Measurements from ENCODE around the gene CPA1.

The CPA1 gene

DNA sequence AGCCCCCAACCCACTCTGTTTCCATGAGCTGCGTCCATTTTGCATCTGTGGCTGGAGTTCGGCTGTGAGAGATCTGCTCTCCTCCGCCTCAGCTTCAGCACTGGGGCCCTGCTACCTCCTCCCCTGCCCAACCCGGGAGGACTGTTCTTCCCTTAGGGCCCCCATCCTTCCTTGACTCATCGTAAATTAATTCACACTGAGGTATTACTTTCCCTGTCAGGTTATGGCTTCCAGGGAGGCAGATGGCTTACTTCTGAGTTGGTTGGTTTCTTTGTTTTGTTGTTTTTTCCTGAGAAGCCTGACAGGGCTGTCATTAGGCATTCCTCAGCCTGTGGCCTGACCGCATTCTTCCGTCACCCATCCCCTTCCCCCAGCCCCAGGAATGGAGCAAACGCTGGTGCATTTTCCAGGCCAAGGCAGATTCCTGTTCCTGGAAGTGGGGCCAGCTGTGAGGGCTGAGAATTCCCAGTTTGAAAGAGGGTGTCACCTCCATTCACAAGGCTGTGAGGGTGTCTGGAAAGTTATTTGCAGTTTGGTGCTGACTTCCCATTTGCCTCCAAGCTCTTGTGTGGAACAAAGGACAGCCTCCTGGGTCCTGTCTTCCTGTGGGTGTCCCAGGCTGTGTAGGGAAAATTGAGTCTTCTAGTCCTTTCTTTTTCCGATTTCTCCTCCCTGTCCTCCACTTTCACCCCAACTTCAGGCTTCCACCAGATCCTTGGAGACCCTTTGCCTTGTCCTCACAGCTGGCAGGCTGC lies 24.0 kb upstream of the CPA1 start:
- no peak for DNase-seq (ENCODE audit: low read depth in 2 of 2)

DNA sequence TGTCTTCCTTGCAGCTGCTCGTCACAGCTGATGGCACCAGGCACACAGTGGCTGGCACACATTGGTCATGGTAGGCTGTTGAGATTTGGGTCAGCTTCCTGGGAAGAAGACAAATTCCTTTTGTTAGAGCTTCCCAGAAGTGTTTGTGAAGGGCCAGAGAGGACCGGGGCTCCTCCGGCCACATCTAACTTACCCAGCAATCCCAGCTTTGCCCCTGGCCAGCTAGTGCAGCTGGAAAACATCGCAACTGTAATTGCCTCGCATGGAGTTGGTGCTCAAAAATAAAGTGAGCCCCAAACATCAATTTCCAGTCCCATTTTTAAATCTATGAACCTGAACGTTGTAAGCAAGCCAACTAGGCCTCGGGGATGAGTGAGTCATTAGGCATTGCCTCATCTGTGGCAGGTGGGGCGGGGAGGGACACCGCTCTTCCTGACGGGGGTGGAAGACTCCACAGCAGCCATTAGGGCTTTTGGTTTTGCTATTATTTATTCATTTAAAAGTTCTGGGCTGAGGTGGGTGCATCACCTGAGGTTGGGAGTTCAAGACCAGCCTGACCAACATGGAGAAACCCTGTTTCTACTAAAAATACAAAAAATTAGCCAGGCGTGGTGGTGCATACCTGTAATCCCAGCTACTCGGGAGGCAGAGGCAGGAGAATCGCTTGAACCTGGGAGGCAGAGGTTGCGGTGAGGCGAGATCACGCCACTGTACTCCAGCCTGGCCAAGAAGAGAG lies 23.2 kb upstream of the CPA1 start:
- no peak for DNase-seq (ENCODE audit: low read depth in 2 of 2)

DNA sequence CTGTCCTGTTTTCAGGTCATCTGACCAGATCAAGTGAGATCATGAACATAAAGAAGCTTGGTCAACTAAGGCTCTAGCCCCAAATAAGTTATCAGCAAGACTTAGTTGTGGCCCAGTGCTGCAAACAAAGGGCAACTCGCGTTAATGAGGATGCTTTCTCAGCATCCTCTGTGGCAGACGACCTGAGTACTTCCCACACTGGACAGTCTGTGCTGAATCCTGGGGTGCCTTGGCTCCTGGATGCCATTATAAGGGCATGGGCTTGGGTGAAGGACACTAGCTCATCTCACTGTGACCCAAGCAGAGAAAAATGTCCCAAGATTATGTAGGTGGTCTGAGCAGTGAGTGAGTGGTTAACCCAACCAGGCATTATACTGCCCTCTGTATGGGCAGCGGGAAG lies 21.8 kb upstream of the CPA1 start:
- DNase-seq (ENCODE audit: low read depth in 2 of 2), result no peak

DNA sequence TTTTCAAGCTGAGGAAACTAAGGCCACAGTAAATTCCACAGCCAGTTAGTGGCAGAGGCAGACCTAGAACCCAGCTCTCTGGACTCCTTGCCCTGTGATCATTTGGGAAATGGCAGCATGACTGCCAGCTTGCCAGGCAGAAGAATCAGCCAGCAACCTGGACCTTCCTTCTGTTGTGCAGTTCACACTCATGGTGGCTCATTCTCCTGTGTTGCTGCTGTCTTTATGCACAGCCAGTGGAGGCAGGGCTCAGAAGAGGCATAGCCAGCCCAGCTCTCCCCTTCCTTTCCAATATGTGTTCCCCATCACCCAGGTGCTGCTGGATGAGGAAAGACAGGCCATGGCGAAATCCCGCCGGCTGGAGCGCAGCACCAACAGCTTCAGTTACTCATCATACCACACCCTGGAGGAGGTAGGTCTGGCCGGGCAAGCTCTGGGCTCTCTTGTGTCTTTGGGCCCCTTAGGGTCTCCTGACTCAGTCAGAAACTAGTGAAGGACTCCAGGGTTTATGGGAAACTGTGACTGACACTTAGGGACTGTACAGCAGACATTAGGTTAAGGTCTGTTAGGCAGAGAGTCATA lies 20.9 kb upstream of the CPA1 start:
- no peak for DNase-seq (ENCODE audit: low read depth in 2 of 2)

DNA sequence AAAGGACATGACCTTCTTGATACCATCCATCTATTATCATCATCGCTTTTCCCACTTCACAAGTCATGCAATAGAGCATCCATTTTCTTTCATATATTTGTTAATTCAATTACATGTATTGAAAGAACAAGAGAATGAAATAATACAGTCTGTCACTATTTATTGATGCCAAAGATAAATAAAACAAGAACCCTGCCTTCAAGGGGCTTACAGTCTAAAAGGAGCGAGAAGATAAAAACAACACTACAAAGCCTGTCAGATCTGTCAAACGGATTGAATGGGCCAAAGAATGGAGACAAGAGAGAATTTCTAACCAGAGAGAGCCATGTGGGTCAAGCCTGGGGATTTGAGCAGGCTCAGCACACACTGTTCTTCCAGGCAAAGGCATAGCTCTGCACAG lies 19.8 kb upstream of the CPA1 start:
- DNase-seq (ENCODE audit: low read depth in 2 of 2), result no peak

DNA sequence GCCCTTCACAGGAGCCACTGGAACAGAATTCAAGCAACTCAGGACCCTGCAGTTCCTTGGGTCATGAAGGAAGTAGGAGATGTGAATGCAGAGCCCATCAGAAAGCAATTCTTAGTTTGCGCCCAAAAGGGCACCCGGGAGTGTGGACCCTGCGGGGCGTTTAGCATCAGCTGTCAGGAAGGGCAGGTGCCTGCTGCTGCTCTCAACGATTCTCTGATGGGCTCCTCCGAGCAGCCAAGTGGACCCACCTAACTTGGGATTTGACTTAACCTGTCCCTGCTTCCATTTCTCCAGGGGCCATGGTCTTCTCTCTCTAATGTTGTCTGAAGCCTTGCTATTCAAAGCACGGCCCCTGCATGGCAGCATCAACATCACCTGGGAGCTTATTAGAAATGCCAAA lies 18.6 kb upstream of the CPA1 start:
- no peak for DNase-seq (ENCODE audit: low read depth in 2 of 2)

DNA sequence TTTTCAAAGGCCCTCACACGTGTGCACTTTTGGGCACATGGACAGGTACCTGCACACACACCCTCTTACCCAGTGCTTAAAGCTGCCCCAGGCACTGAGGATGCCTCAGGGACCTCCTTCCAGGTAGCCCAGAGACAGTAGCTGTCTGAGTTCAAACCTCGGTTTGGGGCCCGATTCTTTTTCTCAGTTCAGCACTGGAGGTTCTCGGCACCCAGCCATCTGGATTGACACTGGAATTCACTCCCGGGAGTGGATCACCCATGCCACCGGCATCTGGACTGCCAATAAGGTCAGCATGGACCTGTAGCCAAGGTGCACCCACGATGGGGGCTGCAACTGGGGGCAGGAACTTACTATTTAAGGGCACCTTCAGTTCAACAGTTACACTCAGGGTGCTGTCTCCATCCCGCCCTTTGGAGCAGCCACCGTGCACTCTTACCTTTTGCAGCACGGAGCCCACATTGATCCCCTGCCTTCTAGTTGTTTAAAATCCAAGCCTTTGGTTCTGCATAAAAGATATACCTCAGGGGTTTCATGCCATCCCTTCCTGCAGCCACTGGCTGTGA lies 18.0 kb upstream of the CPA1 start:
- DNase-seq (ENCODE audit: low read depth in 2 of 2), result no peak

DNA sequence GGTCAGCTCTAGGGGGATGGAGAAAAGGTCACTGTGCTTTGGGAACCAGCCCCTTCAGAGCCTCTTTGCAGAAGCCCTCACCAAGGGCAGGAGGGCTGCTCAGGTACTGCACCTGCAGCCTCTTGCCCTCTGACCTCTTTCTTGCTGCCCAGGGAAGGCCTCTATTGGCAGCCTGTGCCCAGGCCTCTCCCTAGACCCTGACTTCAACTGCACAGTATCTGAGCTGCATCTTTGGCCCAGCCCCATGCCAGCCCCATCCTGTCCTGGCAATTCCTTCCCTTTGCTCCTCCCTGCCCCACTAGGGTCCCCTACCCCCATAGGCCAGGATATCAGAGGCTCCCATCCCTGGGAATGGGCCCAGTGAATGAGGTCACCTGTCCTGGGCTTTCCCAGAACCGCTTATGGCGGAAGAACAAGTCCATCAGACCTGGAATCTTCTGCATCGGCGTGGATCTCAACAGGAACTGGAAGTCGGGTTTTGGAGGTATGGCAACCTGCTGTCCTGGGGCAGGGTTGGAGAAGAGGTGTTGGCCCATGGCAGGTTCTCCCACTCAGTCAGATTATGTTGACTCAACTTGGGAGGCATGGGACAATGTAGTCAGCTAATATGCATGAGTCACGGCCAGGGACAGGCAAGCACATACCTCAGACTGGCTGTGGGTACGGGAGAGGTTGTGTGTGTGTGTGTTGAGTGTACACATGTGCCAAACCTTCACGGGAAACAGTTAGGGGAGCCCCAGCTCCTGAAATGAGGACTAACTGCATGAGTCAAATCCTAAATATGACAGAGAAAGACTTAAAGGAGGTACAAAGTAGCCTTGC lies 17.1 kb upstream of the CPA1 start:
- peak; percentile 50 to 62 for DNase-seq (ENCODE audit: low read depth in 2 of 2)

DNA sequence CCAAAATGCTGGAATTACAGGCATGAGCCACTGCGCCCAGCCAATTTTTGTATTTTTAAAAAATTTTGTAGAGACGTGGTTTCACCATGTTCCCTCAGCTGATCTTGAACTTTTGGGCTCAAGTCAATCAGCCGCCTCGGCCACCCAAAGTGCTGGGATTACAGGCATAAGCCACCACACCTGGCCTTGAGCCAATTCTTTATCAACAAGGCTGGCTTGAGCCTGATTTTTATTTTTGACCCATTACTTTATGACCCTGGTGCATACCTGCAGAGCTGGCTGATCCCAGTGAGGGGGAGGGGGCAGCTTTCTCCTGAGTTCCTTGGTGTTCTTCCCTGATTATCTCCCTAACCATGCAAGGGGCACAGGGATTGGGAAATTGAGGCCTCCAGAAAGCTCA lies 15.8 kb upstream of the CPA1 start:
- no peak for DNase-seq (ENCODE audit: low read depth in 2 of 2)

DNA sequence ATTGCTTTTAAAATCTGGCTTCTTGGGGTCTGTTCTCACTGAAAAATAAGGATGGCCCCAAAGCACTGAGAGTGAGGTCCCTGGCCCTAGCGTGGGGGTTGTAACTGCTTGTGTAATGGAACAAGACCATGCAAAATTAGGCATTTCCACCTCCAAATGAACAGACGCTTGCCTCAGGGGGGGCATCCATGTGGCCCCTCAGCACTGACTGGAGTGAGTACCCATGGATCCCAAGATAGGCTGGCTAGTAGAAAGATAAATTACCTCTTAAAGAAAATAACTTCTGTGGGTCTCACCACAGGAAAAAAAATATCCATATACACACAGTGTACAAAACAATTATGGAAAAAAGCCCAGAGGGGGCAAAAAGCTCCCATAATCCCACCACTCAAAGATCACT lies 15.2 kb upstream of the CPA1 start:
- no peak for DNase-seq (ENCODE audit: low read depth in 2 of 2)

DNA sequence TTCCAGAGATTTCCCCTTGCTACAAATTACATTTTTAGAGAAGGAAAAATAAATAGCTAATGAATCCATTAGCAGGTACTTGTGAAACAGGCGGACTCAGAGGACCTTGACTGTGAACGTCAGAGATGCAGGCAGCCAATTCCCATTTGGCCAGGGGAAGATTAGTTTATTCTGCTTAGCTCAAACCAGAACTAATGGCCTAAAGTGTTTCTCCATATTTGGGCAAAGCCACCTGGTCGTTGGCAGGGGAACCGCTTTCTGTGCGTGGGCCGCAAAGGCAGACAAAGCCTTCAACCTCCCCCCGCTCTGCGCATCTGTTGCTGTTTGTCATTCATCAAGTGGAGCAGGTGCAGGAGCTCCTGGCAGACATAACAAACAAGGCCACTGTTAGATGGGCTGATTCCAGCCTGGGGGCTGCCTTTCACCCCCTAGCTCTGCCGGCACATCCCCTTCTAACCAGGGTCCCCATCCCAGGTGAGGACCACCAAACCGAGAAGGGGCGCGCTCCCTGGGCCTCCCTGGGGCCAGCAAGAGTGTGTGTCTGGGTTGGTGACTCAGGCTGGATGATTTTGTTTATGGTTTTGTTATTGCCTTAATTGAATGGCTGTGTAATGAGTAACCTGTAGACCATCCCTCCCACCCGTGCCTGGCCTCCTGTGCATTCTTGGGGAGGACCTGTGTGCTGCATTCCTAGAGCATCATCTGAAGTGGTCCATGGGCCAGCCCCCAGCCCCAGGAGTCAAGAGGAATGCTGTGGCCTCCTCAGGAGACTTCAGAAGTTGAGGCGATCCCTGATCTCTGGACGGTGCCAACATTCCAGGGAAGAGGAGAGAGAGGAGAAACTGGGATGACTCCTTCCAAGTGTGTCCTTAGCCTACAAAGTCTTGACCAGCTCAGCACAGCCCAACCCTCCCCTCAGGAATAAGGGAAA lies 14.5 kb upstream of the CPA1 start:
- DNase-seq (ENCODE audit: low read depth in 2 of 2), result no peak

DNA sequence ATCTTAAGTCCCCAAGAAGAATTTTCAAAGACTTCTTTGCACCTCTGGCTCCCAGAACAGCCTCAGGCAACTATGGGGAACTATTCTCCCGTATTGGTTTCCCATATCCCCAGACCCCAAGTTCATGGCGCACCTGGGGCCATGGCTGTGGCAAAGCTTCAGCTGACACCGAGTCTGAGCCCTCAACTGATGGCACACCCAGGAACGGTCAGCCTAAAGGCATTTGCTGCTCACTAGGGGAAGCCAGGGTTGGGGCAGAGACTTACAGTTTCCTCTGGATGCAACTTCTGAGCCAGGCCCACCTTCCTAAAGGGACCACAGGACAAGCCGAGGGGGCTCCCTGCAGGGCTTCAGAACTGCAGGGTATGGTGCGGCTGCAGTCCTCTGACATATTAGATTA lies 13.7 kb upstream of the CPA1 start:
- no peak for DNase-seq (ENCODE audit: low read depth in 2 of 2)

DNA sequence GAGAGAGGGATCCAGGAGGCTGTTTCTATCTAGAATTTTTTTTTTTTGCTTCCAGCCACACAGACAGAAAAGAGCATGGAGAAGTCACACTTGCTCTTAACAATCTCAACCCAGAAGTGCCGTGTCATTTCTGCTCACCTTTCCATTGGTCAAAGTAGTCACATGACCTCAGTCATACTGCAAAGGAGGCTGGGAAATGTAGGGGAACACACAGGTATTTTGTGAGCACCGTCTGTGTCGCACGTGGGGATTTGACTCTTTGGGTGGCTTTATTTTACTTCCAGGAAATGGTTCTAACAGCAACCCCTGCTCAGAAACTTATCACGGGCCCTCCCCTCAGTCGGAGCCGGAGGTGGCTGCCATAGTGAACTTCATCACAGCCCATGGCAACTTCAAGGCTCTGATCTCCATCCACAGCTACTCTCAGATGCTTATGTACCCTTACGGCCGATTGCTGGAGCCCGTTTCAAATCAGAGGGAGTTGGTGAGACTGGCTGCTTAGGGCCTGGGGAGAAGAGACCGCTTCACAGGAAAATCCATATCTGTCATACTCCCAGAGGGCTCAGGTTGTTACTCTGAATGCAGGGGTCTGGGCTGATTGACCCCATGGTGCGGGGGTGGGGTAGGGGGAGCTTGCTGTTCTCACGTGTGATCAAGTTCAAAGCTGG lies 13.1 kb upstream of the CPA1 start:
- DNase-seq (ENCODE audit: low read depth in 2 of 2), result no peak

DNA sequence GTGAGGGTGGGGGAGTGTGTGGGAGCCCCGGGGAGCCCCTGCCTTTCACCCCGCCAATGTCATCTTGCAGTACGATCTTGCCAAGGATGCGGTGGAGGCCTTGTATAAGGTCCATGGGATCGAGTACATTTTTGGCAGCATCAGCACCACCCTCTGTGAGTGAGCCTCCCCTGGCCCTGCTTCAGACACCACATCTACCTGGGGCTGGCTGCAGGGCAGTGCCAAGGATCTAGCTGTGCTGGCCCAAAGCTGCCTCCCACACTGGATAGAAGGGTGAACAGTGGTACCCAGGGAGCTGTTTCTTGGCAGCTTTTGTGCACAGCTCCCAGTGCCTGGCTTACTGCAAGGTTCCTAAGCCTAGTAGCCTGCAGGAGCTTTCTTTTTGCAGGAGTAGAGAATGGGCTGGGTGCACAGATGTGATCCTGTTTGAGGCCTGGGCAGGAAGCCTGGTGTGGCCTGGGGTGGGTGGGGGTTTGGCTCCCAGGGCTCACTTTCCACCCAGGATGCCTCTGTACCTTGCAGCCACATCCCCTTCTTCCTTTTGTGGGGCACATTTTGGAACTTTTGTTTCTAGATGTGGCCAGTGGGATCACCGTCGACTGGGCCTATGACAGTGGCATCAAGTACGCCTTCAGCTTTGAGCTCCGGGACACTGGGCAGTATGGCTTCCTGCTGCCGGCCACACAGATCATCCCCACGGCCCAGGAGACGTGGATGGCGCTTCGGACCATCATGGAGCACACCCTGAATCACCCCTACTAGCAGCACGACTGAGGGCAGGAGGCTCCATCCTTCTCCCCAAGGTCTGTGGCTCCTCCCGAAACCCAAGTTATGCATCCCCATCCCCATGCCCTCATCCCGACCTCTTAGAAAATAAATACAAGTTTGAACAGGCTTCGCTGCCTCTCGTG lies 12.2 kb upstream of the CPA1 start:
- DNase-seq (ENCODE audit: low read depth in 2 of 2), result no peak

DNA sequence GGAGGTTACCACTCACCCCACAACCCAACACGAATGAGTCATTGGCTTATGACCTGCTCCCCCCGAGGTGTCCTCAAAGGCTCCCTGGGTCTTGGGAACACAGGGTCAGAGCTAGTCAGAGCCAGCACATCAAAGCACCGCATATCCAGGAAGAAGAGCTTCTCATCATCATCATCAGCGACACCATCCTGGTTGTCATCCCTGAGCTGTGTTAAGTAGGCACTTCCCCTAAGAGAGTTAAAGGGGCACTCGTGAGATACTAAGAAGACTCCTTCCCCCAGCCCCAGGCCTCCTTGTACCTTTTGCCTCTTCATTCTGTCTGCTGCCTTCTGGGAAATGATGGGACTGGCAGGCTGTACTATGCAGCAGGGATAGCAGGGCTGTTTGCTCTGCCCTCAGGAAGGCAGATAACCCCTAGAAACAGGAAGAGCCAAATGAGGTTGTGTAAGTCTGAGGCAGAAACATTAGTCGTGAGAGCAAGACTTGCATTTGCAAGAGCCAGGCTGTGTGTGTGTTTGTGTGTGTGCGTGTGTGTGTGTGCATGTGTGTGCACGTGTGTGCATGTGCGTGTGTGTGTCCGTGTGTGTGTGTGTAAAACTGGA lies 11.1 kb upstream of the CPA1 start:
- no peak for DNase-seq (ENCODE audit: low read depth in 2 of 2)

DNA sequence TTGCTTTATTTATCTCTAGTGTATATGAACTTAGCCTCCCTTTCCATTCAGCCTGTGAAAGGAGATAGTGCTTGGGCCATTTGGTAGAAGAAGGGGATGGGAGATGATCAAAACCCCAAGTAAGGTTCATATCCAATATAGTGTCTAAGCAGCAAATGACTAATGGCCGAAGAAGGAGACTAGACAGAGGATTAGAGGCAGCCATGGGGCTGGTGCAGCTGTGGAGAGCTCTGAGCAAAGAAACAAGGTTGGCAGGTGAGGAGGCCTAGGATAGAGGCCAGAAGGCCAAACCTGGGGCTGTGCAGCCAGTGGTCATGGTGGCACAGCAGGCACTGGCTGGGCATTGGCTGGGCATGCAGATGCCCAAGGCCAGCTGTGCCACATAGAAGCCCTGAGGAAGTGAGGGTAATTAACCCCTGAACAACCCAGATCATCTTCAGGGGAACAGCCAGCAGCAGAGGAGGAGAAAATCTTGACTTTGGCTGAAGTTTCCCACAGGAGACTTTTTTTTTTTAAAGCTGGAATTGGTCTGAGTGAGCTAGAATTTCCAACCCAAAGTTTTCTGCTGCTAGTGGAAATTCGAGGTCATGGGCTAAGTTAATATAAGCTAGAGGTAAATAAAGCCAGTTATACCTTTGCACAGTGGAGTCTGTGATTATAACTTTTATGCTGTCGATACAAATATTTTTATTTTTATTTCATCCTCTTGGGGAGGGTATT lies 10.3 kb upstream of the CPA1 start:
- no peak for DNase-seq (ENCODE audit: low read depth in 2 of 2)

DNA sequence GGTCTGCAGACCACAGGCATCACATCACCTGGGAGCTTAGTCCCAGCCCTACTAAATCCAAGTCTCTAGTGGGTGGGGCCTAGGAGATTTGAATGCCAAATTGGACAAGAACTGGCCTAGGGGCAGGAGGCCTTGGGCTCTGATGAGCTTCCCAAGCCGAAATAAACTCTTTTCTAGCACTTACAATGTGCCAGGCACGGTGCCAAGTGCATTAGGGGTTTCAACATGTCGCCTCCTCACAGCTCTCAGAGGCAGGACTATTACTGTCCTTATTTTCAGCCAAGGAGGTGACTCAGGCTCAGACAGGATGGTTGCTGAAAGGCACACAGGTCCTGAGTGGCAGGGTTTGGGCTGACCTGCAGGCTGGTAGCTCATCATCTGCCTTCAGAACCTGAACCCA lies 9.2 kb upstream of the CPA1 start:
- no peak for DNase-seq (ENCODE audit: low read depth in 2 of 2)
